IPS-15b (cell line): ENCODE data around the gene CACNA1A.
"Not testable (repeated sequence)": the region's sequence is repeated elsewhere in the genome, so short reads cannot be mapped to it uniquely, and the experiment has no call there.

Experiments used
- H3K27me3 ChIP-seq: one replicate; pipeline ENCODE4 v1.6.1; 2013; ENCODE audit warnings: low read length; ENCODE audit not compliant: control insufficient read depth, insufficient read depth
- H3K36me3 ChIP-seq: one replicate; pipeline ENCODE4 v1.6.1; 2013; ENCODE audit warnings: low read length; ENCODE audit not compliant: control insufficient read depth, insufficient read depth
- H3K4me1 ChIP-seq: one replicate; pipeline ENCODE4 v1.6.1; 2013; ENCODE audit warnings: mild to moderate bottlenecking, low read length; ENCODE audit not compliant: control insufficient read depth, insufficient read depth
- H3K4me3 ChIP-seq: one replicate; pipeline ENCODE4 v1.5.1; 2013; ENCODE audit warnings: low read depth, low read length
- H3K9ac ChIP-seq: one replicate; pipeline ENCODE4 v1.6.1; 2013; ENCODE audit warnings: low read depth, mild to moderate bottlenecking, low read length
- H3K9me3 ChIP-seq: one replicate; pipeline ENCODE4 v1.6.1; 2013; ENCODE audit warnings: mild to moderate bottlenecking, low read length; ENCODE audit not compliant: control insufficient read depth, insufficient read depth

Gene CACNA1A

DNA sequence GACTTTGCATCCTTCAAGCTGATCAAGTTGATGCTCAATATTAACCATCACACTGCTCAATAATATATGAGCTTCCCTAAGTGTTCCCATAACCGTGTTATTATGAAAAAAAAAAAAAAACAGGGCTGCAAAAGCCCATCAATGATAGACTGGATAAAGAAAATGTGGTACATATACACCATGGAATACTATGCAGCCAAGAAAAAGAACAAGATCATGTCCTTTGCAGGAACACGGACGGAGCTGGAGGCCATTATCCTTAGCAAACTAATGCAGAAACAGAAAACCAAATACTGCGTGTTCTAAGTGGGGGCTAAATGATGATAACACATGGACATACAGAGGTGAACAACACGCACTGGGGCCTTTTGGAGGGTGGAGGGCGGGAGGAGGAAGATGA, 58.3 kb downstream of the CACNA1A start:
- H3K9ac ChIP-seq, result no peak overlapping the region
- no peak overlapping the region for H3K4me3 ChIP-seq
- H3K36me3 ChIP-seq, result peaks cover 5% of the 10 kb centered on the region
- H3K27me3 ChIP-seq, result no peaks in the 10 kb centered on the region
- no peaks in the 10 kb centered on the region for H3K4me1 ChIP-seq
- H3K9me3 ChIP-seq, result peaks cover 4% of the 10 kb centered on the region

DNA sequence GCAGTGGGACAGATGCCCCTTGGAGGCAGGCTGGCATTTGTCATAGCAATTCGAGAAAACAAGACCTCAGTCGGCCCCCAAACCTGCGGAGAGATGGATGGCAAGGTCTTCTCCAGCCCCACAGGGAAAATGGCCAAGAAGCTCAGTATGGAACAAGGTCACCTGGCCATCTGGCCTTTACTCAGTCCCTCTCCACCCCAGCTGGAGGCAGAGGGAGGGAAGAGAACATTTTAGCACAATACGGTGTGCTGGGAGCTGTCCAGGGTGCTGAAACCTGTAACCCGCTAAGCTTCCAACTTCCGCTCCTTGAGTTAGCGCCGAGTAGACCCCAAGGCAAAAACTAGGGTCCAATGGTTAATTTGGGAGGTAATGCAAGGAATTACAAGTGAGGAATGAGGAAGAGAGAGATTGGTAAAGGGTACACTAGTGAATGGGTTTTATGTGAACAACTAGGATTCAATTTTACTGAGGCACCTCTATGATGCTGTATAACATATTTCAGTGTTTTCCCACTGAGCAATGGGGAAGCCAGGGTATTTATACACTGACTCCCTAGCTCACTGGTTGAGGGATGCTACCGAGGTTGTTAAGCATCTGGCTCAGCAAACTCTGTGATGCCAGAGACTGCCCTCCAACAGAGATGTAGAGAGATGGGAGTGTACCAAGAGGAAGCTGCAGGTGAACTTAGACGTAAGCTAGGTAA, 64.3 kb downstream of the CACNA1A start:
- Histone ChIP-seq H3K9ac (no peak overlapping the region), H3K36me3 (no peaks in the 10 kb centered on the region), H3K27me3 (no peaks in the 10 kb centered on the region), H3K9me3 (no peaks in the 10 kb centered on the region), H3K4me3 (no peak overlapping the region), H3K4me1 (no peaks in the 10 kb centered on the region)

DNA sequence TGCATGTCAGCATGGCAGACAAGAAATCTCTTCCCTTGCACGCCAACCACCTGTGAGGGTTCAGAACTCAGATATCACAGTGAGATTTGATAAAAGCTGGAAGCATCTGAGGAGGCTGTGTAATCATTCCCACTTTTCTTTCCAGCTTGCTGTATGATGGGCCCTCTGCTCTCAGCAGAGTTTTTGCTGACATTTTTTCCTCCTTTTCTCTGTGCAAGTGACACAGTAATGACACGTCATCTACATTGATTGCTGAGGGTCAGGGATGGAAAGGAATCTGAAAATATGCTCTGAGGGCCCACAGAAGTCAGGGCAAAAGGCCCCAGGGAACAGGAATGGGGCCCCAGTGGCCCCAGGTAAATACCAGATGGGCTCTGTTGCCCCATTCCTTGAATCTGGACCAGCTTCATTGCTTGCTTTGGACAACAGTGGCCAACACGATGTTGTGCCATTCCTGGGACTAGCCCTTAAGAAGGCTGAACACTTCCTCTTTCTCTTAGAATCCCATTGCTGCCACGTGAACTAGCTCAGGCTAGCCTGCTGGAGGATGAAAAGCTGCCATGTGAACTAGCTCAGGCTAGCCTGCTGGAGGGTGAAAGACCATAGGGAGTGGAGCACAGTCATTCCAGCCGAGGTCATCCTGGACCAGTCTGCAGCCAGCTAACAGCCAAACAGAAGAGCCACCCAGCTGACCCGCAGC, 68.2 kb downstream of the CACNA1A start:
- Histone ChIP-seq H3K4me1 (no peaks in the 10 kb centered on the region), H3K9ac (no peak overlapping the region)

DNA sequence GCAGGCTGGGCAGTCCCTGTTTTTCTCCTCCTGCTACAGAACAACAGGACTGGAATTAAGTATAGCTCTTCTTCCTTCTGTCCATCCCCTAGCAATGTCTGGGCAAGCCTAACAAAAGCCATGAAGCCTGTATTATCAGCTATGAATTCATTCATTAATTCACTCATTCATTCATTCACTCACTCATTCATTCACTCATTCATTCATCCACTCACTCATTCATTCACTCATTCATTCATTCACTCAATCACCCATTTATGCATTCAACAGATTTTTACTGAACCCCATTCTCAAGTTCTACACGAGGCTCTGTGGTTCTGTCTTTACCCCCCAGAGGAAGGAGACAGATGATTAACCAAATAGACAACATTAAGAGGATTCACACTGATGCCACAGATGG, 69.9 kb downstream of the CACNA1A start:
- Histone ChIP-seq H3K4me3 (no peak overlapping the region), H3K9me3 (no peaks in the 10 kb centered on the region), H3K27me3 (no peaks in the 10 kb centered on the region), H3K9ac (no peak overlapping the region), H3K36me3 (no peaks in the 10 kb centered on the region), H3K4me1 (no peaks in the 10 kb centered on the region)

More for the DNA sequence above, 68.2 kb downstream of the CACNA1A start:
- Histone ChIP-seq H3K9me3 (no peaks in the 10 kb centered on the region), H3K4me3 (no peak overlapping the region), H3K36me3 (no peaks in the 10 kb centered on the region), H3K27me3 (no peaks in the 10 kb centered on the region)

DNA sequence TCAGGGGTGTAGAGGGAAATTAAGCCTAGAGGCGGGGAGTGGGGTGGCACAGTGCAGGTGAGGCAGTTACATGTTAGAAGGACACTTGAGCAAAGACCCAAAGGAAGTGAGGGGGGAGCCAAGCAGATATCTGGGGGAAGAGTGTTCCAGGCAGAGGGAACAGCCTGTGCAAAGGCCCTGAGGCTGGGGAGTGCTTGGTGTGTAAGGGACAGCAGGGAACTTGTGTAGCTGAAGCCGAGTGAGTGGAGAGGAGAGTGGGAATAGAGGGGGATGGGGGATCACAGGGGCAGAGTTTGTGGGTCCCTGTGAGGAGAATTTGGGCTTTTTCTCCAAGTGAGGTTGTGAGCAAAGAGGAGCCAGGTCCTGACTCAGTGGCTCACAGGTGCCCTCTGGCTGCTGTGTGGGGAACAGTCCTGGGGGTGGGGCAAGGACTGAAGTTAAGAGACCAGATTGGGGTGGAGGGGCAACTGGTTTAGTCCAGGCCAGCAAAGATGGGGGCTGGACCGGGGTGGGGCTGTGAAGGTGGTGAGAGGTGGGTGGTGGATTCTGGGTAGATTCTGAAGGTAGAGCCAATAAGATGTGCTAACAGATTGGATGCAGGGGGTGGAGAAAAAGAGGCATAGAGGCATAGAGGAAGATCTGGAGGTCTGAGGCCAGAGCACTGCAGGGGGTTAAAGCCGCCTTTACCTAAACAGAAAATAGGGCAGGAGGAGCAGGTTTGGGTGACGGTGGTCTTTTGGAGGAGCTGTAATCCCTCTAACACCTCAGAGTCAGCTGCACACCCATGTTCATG, 75.3 kb downstream of the CACNA1A start:
- no peaks in the 10 kb centered on the region for H3K9me3 ChIP-seq
- H3K4me1 ChIP-seq, result no peaks in the 10 kb centered on the region
- no peaks in the 10 kb centered on the region for H3K27me3 ChIP-seq
- no peaks in the 10 kb centered on the region for H3K36me3 ChIP-seq
- no peak overlapping the region for H3K9ac ChIP-seq
- H3K4me3 ChIP-seq, result no peak overlapping the region

DNA sequence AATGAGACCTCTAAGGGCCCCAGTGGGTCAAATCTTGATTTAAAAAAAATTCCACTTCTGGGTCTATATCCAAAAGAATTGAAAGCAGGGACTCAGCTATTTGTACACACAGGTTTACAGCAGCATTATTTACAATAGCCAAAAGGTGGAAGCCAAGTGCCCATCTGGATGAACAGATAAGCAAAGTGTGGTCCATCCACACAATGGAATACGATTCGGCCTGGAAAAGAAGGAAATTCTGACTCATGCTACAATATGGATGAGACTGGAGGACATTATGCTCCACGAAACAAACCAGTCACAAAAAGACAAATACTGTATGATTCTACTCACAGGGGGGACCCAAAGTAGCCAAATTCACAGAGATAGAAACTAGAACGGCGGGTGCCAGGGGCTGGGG, 76.7 kb downstream of the CACNA1A start:
- no peaks in the 10 kb centered on the region for H3K4me1 ChIP-seq
- H3K36me3 ChIP-seq, result no peaks in the 10 kb centered on the region
- no peaks in the 10 kb centered on the region for H3K27me3 ChIP-seq
- H3K9ac ChIP-seq, result no peak overlapping the region
- H3K4me3 ChIP-seq, result no peak overlapping the region
- no peaks in the 10 kb centered on the region for H3K9me3 ChIP-seq

DNA sequence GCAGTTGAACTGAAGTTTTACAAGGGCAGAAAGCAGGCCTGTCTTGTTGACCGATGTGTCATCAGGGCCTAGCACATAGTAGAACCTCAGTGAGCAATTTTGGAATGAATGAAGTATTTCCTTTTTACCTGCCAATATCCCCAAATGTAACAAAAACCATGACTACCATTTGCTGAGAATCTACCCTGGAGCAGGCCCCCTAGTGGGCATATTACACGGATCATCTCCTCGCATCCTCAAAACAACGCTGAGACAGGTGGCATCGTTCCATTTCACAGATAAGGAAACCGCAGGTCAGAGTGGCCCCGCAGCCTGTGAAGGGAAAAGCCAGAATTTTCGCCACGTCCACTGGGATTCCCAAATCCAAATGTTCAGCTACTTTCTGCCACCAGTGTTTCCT, 77.9 kb downstream of the CACNA1A start:
- Histone ChIP-seq H3K9ac (no peak overlapping the region), H3K4me3 (no peak overlapping the region), H3K4me1 (no peaks in the 10 kb centered on the region), H3K36me3 (no peaks in the 10 kb centered on the region), H3K27me3 (no peaks in the 10 kb centered on the region), H3K9me3 (no peaks in the 10 kb centered on the region)

DNA sequence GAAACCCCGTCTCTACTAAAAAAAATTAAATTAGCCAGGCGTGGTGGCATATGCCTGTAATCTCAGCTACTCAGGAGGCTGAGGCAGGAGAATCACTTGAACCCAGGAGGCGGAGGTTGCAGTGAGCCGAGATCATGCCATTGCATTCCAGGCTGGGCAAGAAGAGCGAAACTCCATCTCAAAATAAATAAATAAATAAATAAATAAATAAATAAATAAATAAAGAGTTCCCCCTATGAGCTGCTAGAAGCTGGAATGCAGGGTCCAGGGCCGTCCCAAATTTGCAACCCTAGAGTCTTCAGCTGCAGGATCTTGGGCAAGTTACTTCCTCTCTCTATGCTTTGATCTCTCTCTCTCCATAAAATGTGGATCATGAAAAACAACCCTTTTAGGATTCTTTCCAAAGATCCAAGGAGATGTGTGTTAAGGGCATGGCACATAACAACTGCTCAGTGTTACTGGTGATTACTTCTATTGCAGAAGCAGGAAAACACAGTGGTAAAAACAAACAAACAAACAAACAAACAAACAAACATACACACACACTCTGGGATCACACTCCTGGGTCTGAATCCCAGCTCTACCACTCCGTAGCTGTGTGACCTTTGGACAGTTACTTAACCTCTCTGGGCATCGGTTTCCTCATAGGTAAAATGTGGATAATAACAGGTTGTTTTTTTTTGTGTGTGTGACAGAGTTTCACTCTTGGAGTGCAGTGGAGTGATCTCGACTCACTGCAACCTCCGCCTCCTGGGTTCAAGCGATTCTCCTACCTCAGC, 78.8 kb downstream of the CACNA1A start:
- Histone ChIP-seq H3K4me1 (no peaks in the 10 kb centered on the region), H3K9me3 (no peaks in the 10 kb centered on the region), H3K36me3 (no peaks in the 10 kb centered on the region), H3K27me3 (no peaks in the 10 kb centered on the region), H3K9ac (no peak overlapping the region), H3K4me3 (no peak overlapping the region)

DNA sequence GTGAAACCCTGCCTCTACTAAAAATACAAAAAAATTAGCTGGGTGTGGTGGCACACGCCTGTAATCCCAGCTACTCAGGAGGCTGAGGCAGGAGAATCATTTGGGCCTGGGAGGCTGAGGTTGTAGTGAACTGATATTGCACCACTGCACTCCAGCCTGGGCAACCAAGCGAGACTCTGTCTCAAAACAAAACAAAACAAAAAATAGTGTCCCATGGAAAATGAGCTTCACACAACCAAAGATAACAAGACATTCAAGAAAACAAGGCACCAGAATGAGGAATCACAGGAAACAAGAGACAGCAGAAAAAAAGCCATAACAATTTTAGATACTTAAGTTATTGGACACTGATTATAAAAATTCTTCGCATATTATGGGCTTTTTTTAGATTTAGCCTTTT, 80.4 kb downstream of the CACNA1A start:
- H3K4me3 ChIP-seq, H3K9me3 ChIP-seq, H3K9ac ChIP-seq, H3K4me1 ChIP-seq, H3K27me3 ChIP-seq, H3K36me3 ChIP-seq: not testable (repeated sequence)

DNA sequence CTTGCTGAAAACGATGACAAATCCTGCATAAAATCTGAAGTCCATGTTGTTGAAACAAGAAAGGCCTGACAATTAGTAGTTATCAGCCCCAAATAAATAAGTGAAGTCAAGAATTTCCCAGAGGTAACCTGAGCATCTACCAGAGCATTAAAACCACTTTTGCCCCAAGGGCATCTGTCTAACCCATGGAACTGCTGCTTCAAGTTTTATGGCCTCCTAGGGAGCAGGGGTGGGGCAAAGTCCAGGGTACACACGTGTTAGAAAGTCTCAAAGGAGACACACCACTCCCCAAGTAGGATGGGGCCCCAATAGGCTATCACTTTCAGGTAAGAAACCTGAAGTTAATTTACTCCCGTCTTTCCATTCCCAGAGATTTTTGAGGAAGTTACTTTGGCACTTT, 81.1 kb downstream of the CACNA1A start:
- Histone ChIP-seq H3K27me3 (no peaks in the 10 kb centered on the region), H3K4me3 (no peak overlapping the region), H3K4me1 (no peaks in the 10 kb centered on the region), H3K36me3 (no peaks in the 10 kb centered on the region), H3K9ac (no peak overlapping the region), H3K9me3 (no peaks in the 10 kb centered on the region)

DNA sequence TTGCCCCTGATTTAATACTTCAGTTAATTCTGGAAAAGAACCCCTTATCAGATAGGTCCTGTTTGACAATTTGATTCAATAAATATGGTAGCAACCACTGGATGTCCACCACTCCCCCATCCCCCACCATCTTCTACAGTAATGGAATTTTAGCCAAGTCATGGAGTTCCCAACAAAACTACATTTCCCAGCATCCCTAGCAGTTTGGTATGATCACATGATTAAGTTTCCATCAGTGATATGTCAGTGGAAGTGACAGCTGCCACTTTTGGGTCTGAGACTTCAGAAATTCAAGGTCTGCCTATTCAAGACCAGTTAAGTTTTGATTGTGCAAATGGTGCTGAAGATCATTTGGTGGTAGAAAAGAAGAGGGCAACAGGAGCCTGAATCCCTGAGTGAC, 85.5 kb downstream of the CACNA1A start:
- Histone ChIP-seq H3K4me3 (no peak overlapping the region), H3K9ac (no peak overlapping the region), H3K27me3 (no peaks in the 10 kb centered on the region), H3K9me3 (no peaks in the 10 kb centered on the region), H3K36me3 (no peaks in the 10 kb centered on the region), H3K4me1 (no peaks in the 10 kb centered on the region)
